PFSK-1 (cell line): Measurements from ENCODE around the gene C15orf39.

Experiments
- POLR2AphosphoS5 ChIP-seq: IDR thresholded peaks from 2 replicates; pipeline ENCODE4 v1.6.1; 2012; ENCODE audit warnings: low read depth, mild to moderate bottlenecking, control low read depth, low read length, moderate library complexity
- REST ChIP-seq, 2 experiments: IDR thresholded peaks; 2 replicates each; pipeline versions ENCODE4 v1.6.1 to v1.8.0; 2011 to 2012; ENCODE audit warnings: low read depth in 2 of 2, low read length in 2 of 2, control low read depth in 1 of 2, inconsistent platforms in 1 of 2, mild to moderate bottlenecking in 1 of 2, moderate library complexity in 1 of 2; ENCODE audit not compliant: insufficient read depth in 1 of 2
- SIN3A ChIP-seq: IDR thresholded peaks from 2 replicates; pipeline ENCODE4 v1.6.1; 2012; ENCODE audit warnings: mild to moderate bottlenecking, low read length, moderate library complexity, borderline replicate concordance; ENCODE audit not compliant: insufficient read depth
- TAF1 ChIP-seq: IDR thresholded peaks from 2 replicates; pipeline ENCODE4 v1.6.1; 2012; ENCODE audit warnings: low read length, control low read depth, borderline replicate concordance; ENCODE audit not compliant: insufficient read depth

GRCh38 chr15:75225951-75226732 is 24.5 kb downstream of the C15orf39 start:
- TF ChIP-seq REST (IDR thresholded peaks at IDR 0.05; ENCODE audit: insufficient read depth in 1 of 2, low read depth in 2 of 2, low read length in 2 of 2) (no peak), SIN3A (no peak), POLR2AphosphoS5 (no peak), TAF1 (no peak)
